DND-41 (cell line): ENCODE measurements around the gene CD63.

Experiments
- ATAC-seq: fragments of 200-7000 bp; cut with Tn5 transposase; 3 replicates; pipeline ENCODE4 v1.9.1; 2021; ENCODE audit warnings: low read depth; ENCODE audit not compliant: insufficient read depth
- DNase-seq: peaks from one replicate; pipeline ENCODE4 v3.0.0-alpha.2; 2020
- H2AFZ ChIP-seq: 2 replicates; pipeline ENCODE4 v1.6.0; 2012; ENCODE audit warnings: low read depth, low read length
- H3K27ac ChIP-seq: 2 replicates; pipeline ENCODE4 v1.5.1; 2012; ENCODE audit warnings: low read length, inconsistent platforms
- H3K27me3 ChIP-seq: fragments of 200-600 bp; sonication (generic); 2 replicates; pipeline ENCODE4 v1.6.0; 2012; ENCODE audit warnings: low read length, mild to moderate bottlenecking, inconsistent platforms; ENCODE audit not compliant: insufficient read depth, poor library complexity
- H3K36me3 ChIP-seq: 2 replicates; pipeline ENCODE4 v1.5.1; 2012; ENCODE audit warnings: low read length, inconsistent platforms; ENCODE audit not compliant: insufficient read depth
- H3K4me1 ChIP-seq: 2 replicates; pipeline ENCODE4 v1.5.1; 2012; ENCODE audit warnings: mild to moderate bottlenecking, low read length; ENCODE audit not compliant: insufficient read depth
- H3K4me2 ChIP-seq: 2 replicates; pipeline ENCODE4 v1.6.0; 2012; ENCODE audit warnings: mild to moderate bottlenecking, moderate library complexity, low read length, inconsistent platforms; ENCODE audit not compliant: insufficient read depth
- H3K4me3 ChIP-seq, 2 experiments: fragments of 200-600 bp in 1 of 2; shearing (Covaris generic) in 1 of 2; 2 replicates each; pipeline ENCODE4 v1.5.1; 2012 to 2016; ENCODE audit warnings: inconsistent platforms in 2 of 2, low read length in 2 of 2, mild to moderate bottlenecking in 2 of 2, low read depth in 1 of 2, moderate library complexity in 1 of 2
- H3K79me2 ChIP-seq: 2 replicates; pipeline ENCODE4 v1.6.0; 2012; ENCODE audit warnings: low read length, inconsistent platforms; ENCODE audit not compliant: insufficient read depth
- H3K9ac ChIP-seq: 2 replicates; pipeline ENCODE4 v1.6.0; 2012; ENCODE audit warnings: low read depth, mild to moderate bottlenecking, inconsistent platforms, low read length, moderate library complexity
- H3K9me3 ChIP-seq: 2 replicates; pipeline ENCODE4 v1.5.1; 2012; ENCODE audit warnings: low read length, moderate library complexity, mild to moderate bottlenecking, inconsistent platforms; ENCODE audit not compliant: insufficient read depth, severe bottlenecking
- H4K20me1 ChIP-seq: 2 replicates; pipeline ENCODE4 v1.6.0; 2012; ENCODE audit warnings: low read length; ENCODE audit not compliant: insufficient read depth
- CTCF ChIP-seq: IDR thresholded peaks from 2 replicates; pipeline ENCODE4 v1.5.1; 2012; ENCODE audit warnings: borderline replicate concordance, low read length, moderate library complexity, mild to moderate bottlenecking; ENCODE audit not compliant: poor library complexity, severe bottlenecking; ENCODE audit errors: extremely low read depth
- EZH2 ChIP-seq: IDR thresholded peaks from 3 replicates; pipeline ENCODE4 v1.6.1; 2012; ENCODE audit warnings: borderline replicate concordance, low read depth, mild to moderate bottlenecking, moderate library complexity, low read length, inconsistent platforms; ENCODE audit not compliant: severe bottlenecking

The CD63 gene

GRCh38 chr12:55748230-55748993 is 19.6 kb upstream of the CD63 start:
- no peaks in the 10 kb centered on the region for H3K27me3 ChIP-seq
- ATAC-seq, result no peak
- no peak for TF ChIP-seq EZH2
- TF ChIP-seq CTCF, result no peak
- H3K9ac ChIP-seq, result no peak overlapping the region
- peaks cover 14% of the 10 kb centered on the region for H3K79me2 ChIP-seq
- peaks cover 43% of the 10 kb centered on the region for H3K36me3 ChIP-seq
- no peak overlapping the region for H2AFZ ChIP-seq
- H3K4me1 ChIP-seq, result peaks cover 27% of the 10 kb centered on the region
- peaks cover 30% of the 10 kb centered on the region; the same call in 1 of the 2 replicates for H4K20me1 ChIP-seq
- no peak overlapping the region for H3K4me2 ChIP-seq
- DNase-seq, result no peak
- H3K27ac ChIP-seq, result no peak overlapping the region
- no peak overlapping the region for H3K4me3 ChIP-seq
- H3K9me3 ChIP-seq, result no peaks in the 10 kb centered on the region

- no peak for TF ChIP-seq CTCF
- TF ChIP-seq EZH2, result no peak
- H3K27ac ChIP-seq, result no peak overlapping the region
- H3K4me3 ChIP-seq, result no peak overlapping the region
- H4K20me1 ChIP-seq, result peaks cover 30% of the 10 kb centered on the region; the same call in 1 of the 2 replicates
- no peaks in the 10 kb centered on the region for H3K27me3 ChIP-seq
- no peaks in the 10 kb centered on the region for H3K9me3 ChIP-seq
- H3K9ac ChIP-seq, result no peak overlapping the region
- H3K4me1 ChIP-seq, result peaks cover 35% of the 10 kb centered on the region
- H3K36me3 ChIP-seq, result peaks cover 28% of the 10 kb centered on the region
- DNase-seq (no peak), ATAC-seq (no peak)
- H2AFZ ChIP-seq, result no peak overlapping the region
- peaks cover 14% of the 10 kb centered on the region for H3K79me2 ChIP-seq
- no peak overlapping the region for H3K4me2 ChIP-seq
These were observed 18.1 kb upstream of the CD63 start for GRCh38 chr12:55746913-55747231.

GRCh38 chr12:55746174-55746912 is 17.5 kb upstream of the CD63 start:
- ATAC-seq (no peak), DNase-seq (no peak)
- no peak overlapping the region for H3K4me2 ChIP-seq
- TF ChIP-seq CTCF (no peak), EZH2 (no peak)
- no peak overlapping the region for H3K27ac ChIP-seq
- H3K9ac ChIP-seq, result no peak overlapping the region
- no peak overlapping the region for H3K4me3 ChIP-seq
- peaks cover 14% of the 10 kb centered on the region for H3K79me2 ChIP-seq
- no peaks in the 10 kb centered on the region for H3K27me3 ChIP-seq
- H2AFZ ChIP-seq, result no peak overlapping the region
- H4K20me1 ChIP-seq, result peaks cover 30% of the 10 kb centered on the region; the same call in 1 of the 2 replicates
- peaks cover 35% of the 10 kb centered on the region for H3K4me1 ChIP-seq
- no peaks in the 10 kb centered on the region for H3K9me3 ChIP-seq
- peaks cover 23% of the 10 kb centered on the region for H3K36me3 ChIP-seq
